HG03565 (cell line): ENCODE measurements around the gene ATP13A2.

ENCODE experiments used
- ATAC-seq: cut with Tn5 transposase; IDR thresholded peaks from one replicate; pipeline ENCODE4 v1.9.1; 2021; ENCODE audit warnings: mild to moderate bottlenecking, moderate library complexity; ENCODE audit not compliant: unreplicated experiment

The ATP13A2 gene

GRCh38 chr1:17032741-17033140 is 21.0 kb upstream of the ATP13A2 start:
- ATAC-seq, result no peak

DNA sequence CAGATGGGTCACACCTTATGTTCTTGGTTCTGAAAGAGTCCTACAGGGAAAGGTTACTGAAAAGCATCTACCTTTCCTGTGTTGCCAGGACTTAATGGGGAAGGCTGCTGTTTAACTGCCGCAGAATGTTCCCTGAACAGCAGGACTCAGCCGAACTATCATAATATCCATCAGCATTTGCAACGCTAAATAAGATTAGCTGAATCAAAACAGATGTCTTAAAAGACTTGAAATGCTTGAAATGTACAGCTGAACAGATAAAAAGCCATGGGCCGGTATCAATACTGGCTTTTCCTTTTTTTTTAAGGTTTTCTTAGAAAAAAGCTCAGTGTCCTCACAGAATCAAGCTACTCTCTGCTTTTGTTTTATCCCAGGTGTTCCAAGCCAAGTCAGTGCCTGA is 19.7 kb upstream of the ATP13A2 start:
- no peak for ATAC-seq

- no peak for ATAC-seq
These were observed 18.5 kb upstream of the ATP13A2 start for GRCh38 chr1:17030206-17030605.

GRCh38 chr1:17028662-17029188 is 17.0 kb upstream of the ATP13A2 start:
- ATAC-seq, result no peak

DNA sequence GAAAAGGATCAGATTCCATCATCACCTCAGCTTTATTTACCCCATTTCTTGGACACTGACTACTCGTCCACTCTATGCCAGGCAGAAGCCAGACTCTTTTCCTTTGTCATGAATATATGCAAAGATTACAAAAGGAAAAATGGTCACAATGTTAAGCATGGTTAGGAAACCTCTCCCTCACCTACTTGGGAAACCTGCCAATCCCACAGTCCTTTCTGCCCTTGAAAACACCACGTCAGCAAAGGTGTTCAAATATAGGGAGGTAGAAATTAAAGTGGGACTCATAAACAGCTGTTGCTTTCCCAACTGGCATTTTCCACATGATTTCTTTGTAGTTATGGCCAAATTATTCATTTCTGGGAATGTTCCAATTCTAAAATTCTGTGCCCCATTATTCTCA is 16.2 kb upstream of the ATP13A2 start:
- no peak for ATAC-seq

- no peak for ATAC-seq
These were observed 15.7 kb upstream of the ATP13A2 start for GRCh38 chr1:17027403-17027802.

DNA sequence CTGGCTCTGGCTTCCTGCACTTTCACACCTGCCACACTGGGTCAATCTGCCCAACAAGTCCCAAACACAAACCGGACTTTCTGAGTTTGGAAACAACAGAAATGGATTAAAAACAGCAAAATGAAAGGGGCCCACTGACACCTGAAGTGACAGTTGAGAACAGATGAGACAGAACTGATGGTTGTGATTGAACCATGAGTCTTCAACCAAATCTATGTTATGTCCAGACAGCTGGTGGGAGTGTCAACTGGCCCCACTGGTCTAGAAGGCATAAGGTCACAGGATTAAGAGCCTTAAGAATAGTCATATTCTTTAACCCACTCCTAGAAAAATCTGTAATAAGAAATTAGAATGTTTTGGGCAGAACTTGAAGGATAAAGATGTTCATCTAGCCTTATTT is 13.0 kb upstream of the ATP13A2 start:
- ATAC-seq, result no peak

GRCh38 chr1:17023573-17023972 is 11.8 kb upstream of the ATP13A2 start:
- no peak for ATAC-seq

GRCh38 chr1:17023102-17023501 is 11.4 kb upstream of the ATP13A2 start:
- no peak for ATAC-seq

- no peak for ATAC-seq
These were observed 10.2 kb upstream of the ATP13A2 start for GRCh38 chr1:17021896-17022295.

DNA sequence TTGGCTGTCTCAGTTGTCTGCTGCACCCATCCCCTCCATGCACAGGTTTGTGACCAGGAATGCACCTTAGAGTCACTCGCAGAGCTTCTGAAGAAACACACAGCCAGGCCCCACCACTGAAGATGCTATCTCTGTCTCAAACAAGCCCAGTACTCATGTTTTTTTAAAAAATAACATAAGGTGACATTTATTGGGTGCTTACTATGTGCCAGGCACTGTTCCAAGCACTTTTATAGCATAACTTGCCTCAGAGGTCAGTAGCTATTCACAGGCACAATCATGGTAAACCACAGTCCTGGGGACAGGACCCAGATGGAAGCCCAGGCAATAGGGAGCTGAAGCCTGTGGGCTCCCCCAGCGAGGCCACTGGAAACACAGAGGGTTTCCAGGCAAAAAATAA is 8.8 kb upstream of the ATP13A2 start:
- ATAC-seq, result no peak

DNA sequence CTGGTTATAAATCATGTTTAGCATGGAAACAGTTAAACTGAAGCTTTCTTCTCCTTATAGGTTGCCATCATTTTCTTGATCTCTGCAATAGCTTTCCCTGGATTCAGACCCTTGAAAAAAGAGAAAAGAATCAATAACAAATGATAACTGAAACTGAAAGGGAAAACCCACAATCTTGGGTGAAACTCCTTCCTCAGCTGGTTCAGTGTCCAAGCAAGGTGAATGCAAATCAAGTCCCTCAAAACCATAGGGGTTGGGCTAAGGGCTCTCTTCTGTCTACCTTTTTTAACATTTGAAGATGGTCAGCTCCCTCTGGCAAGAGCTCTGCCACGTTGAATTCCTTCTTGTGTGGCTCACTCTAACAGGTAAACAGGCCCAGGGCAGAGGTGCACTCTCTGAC is 7.1 kb upstream of the ATP13A2 start:
- no peak for ATAC-seq

DNA sequence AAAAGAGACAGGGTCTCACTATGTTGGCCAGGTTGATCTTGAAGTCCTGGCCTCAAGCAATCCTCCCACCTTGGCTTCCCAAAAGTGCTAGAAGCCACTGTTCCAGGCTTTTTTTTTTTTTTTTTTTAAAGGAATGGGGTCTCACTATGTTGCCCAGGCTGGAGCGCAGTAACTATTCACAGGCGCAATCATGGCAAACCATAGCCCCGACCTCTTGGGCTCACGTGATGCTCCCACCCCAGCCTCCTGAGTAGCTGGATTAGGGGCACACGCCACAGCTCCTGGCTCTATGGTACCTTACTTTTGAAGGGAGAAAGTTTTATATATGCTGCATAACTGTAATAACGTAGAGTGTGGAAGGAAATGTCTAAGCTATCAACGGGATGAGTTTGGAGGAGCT is 5.7 kb upstream of the ATP13A2 start:
- ATAC-seq, result no peak

DNA sequence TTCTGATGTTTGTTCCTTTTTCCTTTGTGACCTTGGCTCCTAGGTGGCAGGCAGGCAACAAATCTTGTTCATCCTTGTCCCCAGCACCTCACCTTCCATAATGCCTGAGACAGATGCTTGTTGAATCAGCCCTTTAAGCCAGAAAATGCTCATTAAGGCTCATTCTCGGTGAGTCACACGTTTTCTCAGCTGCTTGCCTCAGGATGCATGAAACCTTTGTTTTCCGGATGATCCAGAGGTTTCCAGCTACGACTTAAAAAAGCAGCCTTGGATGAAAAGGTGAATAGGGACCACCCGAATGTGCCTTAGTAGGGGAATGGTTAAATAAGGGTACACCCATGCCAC is 4.6 kb upstream of the ATP13A2 start:
- ATAC-seq, result no peak

- ATAC-seq, result no peak
These were observed 3.2 kb upstream of the ATP13A2 start for GRCh38 chr1:17014671-17015567.

DNA sequence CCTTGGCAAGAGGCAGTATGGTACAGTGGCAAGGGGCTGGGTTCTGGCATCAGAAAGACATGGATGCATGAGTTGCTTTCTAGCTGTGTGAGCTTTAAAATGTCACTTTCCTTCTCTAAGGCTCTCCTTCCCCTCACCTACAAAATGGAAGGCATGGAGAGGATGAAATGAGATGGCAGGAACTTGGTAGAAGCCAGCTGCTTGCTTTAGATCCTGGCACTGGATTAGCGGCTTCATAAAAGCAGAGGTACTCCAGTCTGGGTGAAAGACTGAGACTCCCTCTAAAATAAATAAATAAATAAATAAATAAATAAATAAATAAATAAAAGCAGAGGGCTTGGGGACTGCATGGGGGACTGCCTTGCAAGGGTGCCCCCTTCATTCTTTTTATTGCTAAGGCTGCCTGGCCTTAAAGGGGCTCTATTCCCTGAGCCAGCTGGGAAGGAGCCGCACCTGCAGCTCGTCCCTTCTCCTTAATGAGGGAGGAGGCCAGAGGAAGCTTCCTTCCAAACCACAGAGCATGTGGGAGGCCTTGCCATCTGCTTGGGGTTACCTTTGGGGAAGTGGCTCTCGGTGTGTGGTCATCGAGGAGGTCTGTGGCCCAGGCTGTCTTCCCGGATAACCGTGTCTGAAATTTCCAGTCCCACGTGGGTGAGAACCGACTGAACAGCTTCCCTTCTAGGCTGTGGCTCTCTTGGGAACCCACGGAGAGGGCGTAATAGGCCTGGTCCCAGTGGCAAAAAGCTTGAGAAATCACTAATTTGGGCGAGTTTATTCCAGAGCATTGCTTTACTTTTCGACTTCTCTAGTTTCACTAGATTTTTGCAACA is 2.0 kb upstream of the ATP13A2 start:
- no peak for ATAC-seq

GRCh38 chr1:17012775-17013490 is 1.2 kb upstream of the ATP13A2 start:
- ATAC-seq, result no peak

- ATAC-seq, result no peak
These were observed 663 bp downstream of the ATP13A2 start for GRCh38 chr1:17011092-17011438.

- no peak for ATAC-seq
These were observed 2.0 kb downstream of the ATP13A2 start for GRCh38 chr1:17009706-17010105.

GRCh38 chr1:17008208-17008855 is 3.4 kb downstream of the ATP13A2 start:
- no peak for ATAC-seq

GRCh38 chr1:17007121-17007520 is 4.6 kb downstream of the ATP13A2 start:
- ATAC-seq, result no peak
